Kidney (tissue), 14 donors: Measurements from ENCODE around the gene COQ6. TPM values are rescaled to one million over a fixed set of nuclear protein-coding genes. Genes with fewer than 3 reads are reported as not detected.

Source experiments
- DNase-seq, 5 donors: peaks; one replicate each; pipeline ENCODE4 v3.0.0-alpha.2; 2013 to 2020
- FAIRE-seq: peaks from 2 replicates; lab custom pipeline; 2012; peaks lifted over from hg19 to GRCh38; lab: Jason Lieb, UNC
- H3K27ac ChIP-seq, 2 donors: one replicate each; pipeline ENCODE4 v1.7.0; 2013; ENCODE audit warnings: low read depth in 2 of 2, low read length in 2 of 2, inconsistent platforms in 1 of 2
- H3K27me3 ChIP-seq: one replicate; pipeline ENCODE4 v1.7.1; 2013; ENCODE audit warnings: low read length, inconsistent platforms; ENCODE audit not compliant: control insufficient read depth, insufficient read depth
- H3K36me3 ChIP-seq, 3 donors: one replicate each; pipeline versions ENCODE4 v1.7.0 to v1.7.1; 2013; ENCODE audit warnings: low read length in 3 of 3, control low read depth in 1 of 3, inconsistent platforms in 1 of 3; ENCODE audit not compliant: insufficient read depth in 3 of 3, control insufficient read depth in 2 of 3
- H3K4me1 ChIP-seq, 3 donors: one replicate each; pipeline versions ENCODE4 v1.7.0 to v1.7.1; 2013; ENCODE audit warnings: low read length in 3 of 3, inconsistent platforms in 1 of 3, low read depth in 1 of 3; ENCODE audit not compliant: control insufficient read depth in 2 of 3, insufficient read depth in 2 of 3
- H3K4me3 ChIP-seq, 3 donors: one replicate each; pipeline versions ENCODE4 v1.7.0 to v1.8.1; 2013; ENCODE audit warnings: low read length in 3 of 3, control low read depth in 1 of 3, inconsistent platforms in 1 of 3
- H3K9ac ChIP-seq, 3 donors: one replicate each; pipeline versions ENCODE4 v1.7.0 to v1.7.1; 2013; ENCODE audit warnings: low read length in 3 of 3, control low read depth in 1 of 3, inconsistent platforms in 1 of 3
- H3K9me3 ChIP-seq, 3 donors: one replicate each; pipeline versions ENCODE4 v1.7.0 to v1.7.1; 2013; ENCODE audit warnings: low read length in 3 of 3, control low read depth in 1 of 3, inconsistent platforms in 1 of 3; ENCODE audit not compliant: control insufficient read depth in 2 of 3, insufficient read depth in 1 of 3
- intact Hi-C: fragments of 100-400 bp; cut with DNase I; formaldehyde crosslinking; loops from one replicate; pipeline ENCODE4 v1.11.1; 2022
- polyA plus RNA-seq: library from polyadenylated mRNA; stranded (reverse); fragments of 350-450 nt; fragmentation: Illumina TruSeq; extraction: RNeasy Lipid Tissue Mini Kit (QIAGEN cat#74804); gene quantifications from one replicate; pipeline ENCODE4 v1.2.3, GENCODE V29; 2014; ENCODE audit warnings: low read depth, low replicate concordance; ENCODE audit not compliant: insufficient read depth
- total RNA-seq: library from RNA; stranded (reverse); fragmentation: NEBNext Ultra II Directional; extraction: Animal tissue kit (Norgen Biotek cat#: 25700); gene quantifications from one replicate; pipeline ENCODE4 v1.2.1, GENCODE V29; 2021
- TF ChIP-seq, protein P1 (sequence below): IDR thresholded peaks from 3 replicates; pipeline ENCODE4 v1.5.1; 2012; ENCODE audit warnings: mild to moderate bottlenecking, moderate library complexity, borderline replicate concordance; ENCODE audit not compliant: insufficient read depth; ENCODE audit errors: extremely low read depth
- donor health status: control.
- donor health status: control.
- donor health status: control.
- donor health status: control.
- donor health status: control.
- donor health status: DM: yes; HTN: yes; CAD: no.
- donor health status: Normal renal cell carcinoma (clear cell type).

Gene COQ6
- total and polyA plus RNA-seq, 2 donors from 2014 or later: 24.6 to 40.8 TPM

GRCh38 chr14:73995977-73996378, 45.9 kb downstream of the COQ6 start:
- FAIRE-seq: no peak
- Histone ChIP-seq H3K4me1 (peaks cover 11 to 18% (median 18%) of the 10 kb centered on the region in 3 donors), H3K9me3 (no peaks in the 10 kb centered on the region), H3K36me3 (no peaks in the 10 kb centered on the region), H3K4me3 (peak overlapping the region; percentile 51 to 72 (median 71)), H3K27ac (peak overlapping the region; percentile 75 to 88), H3K27me3 (no peaks in the 10 kb centered on the region), H3K9ac (peak overlapping the region in 2 of 3 donors; percentile 47 to 62)
- intact Hi-C loops: no loop called here
- DNase-seq: peak in 1 of 5 donors; percentile 63
- TF ChIP-seq, protein P1, sequence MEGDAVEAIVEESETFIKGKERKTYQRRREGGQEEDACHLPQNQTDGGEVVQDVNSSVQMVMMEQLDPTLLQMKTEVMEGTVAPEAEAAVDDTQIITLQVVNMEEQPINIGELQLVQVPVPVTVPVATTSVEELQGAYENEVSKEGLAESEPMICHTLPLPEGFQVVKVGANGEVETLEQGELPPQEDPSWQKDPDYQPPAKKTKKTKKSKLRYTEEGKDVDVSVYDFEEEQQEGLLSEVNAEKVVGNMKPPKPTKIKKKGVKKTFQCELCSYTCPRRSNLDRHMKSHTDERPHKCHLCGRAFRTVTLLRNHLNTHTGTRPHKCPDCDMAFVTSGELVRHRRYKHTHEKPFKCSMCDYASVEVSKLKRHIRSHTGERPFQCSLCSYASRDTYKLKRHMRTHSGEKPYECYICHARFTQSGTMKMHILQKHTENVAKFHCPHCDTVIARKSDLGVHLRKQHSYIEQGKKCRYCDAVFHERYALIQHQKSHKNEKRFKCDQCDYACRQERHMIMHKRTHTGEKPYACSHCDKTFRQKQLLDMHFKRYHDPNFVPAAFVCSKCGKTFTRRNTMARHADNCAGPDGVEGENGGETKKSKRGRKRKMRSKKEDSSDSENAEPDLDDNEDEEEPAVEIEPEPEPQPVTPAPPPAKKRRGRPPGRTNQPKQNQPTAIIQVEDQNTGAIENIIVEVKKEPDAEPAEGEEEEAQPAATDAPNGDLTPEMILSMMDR: no peak

DNA sequence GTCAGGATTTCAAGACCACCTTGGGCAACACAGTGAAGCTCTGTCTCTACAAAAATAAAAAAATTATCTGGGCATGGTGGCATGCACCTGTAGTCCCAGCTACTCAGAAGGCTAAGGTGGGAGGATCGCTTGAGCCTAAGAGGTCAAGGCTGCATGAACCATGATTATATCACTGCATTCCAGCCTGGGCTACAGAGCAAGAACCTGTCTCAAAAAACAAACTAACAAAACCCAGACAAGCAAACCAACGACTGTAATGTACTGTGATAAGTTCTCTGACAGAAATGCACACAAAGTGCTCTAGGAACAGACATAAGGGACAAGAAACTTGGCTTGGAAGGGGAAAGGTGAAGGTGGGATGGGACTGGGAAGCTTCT, 46.6 kb downstream of the COQ6 start:
- Histone ChIP-seq H3K27me3 (no peaks in the 10 kb centered on the region), H3K27ac (peak overlapping the region; percentile 75 to 91), H3K36me3 (no peaks in the 10 kb centered on the region), H3K9ac (peak overlapping the region in 1 of 3 donors; percentile 62), H3K4me3 (peak overlapping the region in 2 of 3 donors; percentile 25 to 71), H3K4me1 (peaks cover 11 to 18% (median 18%) of the 10 kb centered on the region in 3 donors), H3K9me3 (no peaks in the 10 kb centered on the region)
- TF ChIP-seq, protein P1: no peak
- FAIRE-seq (no peak), DNase-seq (peak in 1 of 5 donors; percentile 30)
- intact Hi-C loops: no loop called here

- Histone ChIP-seq H3K4me3 (peak overlapping the region in 2 of 3 donors; percentile 9 to 71), H3K9ac (peak overlapping the region in 1 of 3 donors; percentile 62), H3K9me3 (no peaks in the 10 kb centered on the region), H3K4me1 (peaks cover 11 to 18% (median 18%) of the 10 kb centered on the region in 3 donors), H3K27me3 (no peaks in the 10 kb centered on the region), H3K27ac (peak overlapping the region; percentile 75 to 91), H3K36me3 (peaks cover 0 to under 1% (median 0%) of the 10 kb centered on the region in 3 donors)
- DNase-seq (peak in 2 of 5 donors; percentile 62 to 63), FAIRE-seq (peak; percentile 86)
- TF ChIP-seq, protein P1: no peak
- intact Hi-C loops: no loop called here
Observed at GRCh38 chr14:73997108-73997943, 47.2 kb downstream of the COQ6 start.
